ENCODE data around the gene HOXD12. TPM values are rescaled to one million over a fixed set of nuclear protein-coding genes. Genes with fewer than 3 reads are reported as not detected.

The HOXD12 gene
- total RNA-seq, 1 experiment from 2014 or later: 0.27 TPM

DNA sequence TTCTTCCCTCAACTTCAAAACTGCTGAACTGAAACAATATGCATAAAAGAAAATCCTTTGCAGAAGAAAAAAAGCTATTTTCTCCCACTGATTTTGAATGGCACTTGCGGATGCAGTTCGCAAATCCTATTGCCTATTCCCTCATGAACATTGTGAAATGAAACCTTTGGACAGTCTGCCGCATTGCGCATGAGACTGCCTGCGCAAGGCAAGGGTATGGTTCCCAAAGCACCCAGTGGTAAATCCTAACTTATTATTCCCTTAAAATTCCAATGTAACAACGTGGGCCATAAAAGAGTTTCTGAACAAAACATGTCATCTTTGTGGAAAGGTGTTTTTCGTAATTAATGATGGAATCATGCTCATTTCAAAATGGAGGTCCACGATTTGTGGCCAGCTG lies 38.3 kb downstream of the HOXD12 start:
- Histone ChIP-seq H3K27me3 (ENCODE audit: insufficient read depth, low read length) (no peaks in the 10 kb centered on the region), H3K4me2 (ENCODE audit: low read length) (no peak overlapping the region), H3K9me2 (ENCODE audit: insufficient read depth) (no peaks in the 10 kb centered on the region), H3K36me3 (ENCODE audit: control insufficient read depth in 1 of 2, insufficient read depth in 2 of 2, low read length in 2 of 2) (no peaks in the 10 kb centered on the region), H3K79me2 (ENCODE audit: insufficient read depth, low read length) (no peaks in the 10 kb centered on the region), H2AFZ (ENCODE audit: low read depth, low read length, poor library complexity, severe bottlenecking) (no peak overlapping the region), H3K9ac (ENCODE audit: low read length) (no peak overlapping the region), H3K4me1 (ENCODE audit: control insufficient read depth in 1 of 2, insufficient read depth in 2 of 2, low read length in 2 of 2) (peaks cover 5 to 22% of the 10 kb centered on the region in 2 experiments; a peak in 3 of 4 replicates), H3K9me3 (ENCODE audit: control insufficient read depth in 1 of 2, insufficient read depth in 1 of 2, low read depth in 1 of 2, low read length in 2 of 2) (no peaks in the 10 kb centered on the region), H3K4me3 (replicated peaks in 1 of 2; ENCODE audit: low read depth in 1 of 2, low read length in 2 of 2) (no peak overlapping the region), H4K20me1 (ENCODE audit: insufficient read depth) (no peaks in the 10 kb centered on the region), H3K27ac (ENCODE audit: low read depth, low read length) (no peak overlapping the region)
- no TSS peak for BruUV-seq (replicated peaks)
- CTCF ChIA-PET: interaction anchor here (1.1 to 1.4 kb wide), 3 partner anchors 11 to 515 kb away, joined by 4 read pairs; no protein-coding TSS in a partner anchor
- ATAC-seq (no peak), DNase-seq (ENCODE audit: low read depth, low spot score) (no peak)
- RAD21 ChIA-PET (ENCODE audit: low non-redundant PET in 1 of 2, low total read pairs in 2 of 2, uncharacterized antibody in 2 of 2, unreplicated experiment in 2 of 2): interaction anchor here (1.3 kb wide), 2 partner anchors 317 kb away, joined by 3 read pairs; no protein-coding TSS in a partner anchor
- intact Hi-C loops (cut with micrococcal nuclease): no loop called here
- TF ChIP-seq CEBPB (IDR thresholded peaks at IDR 0.05; ENCODE audit: low read depth): no peak
- TF ChIP-seq, protein P1, sequence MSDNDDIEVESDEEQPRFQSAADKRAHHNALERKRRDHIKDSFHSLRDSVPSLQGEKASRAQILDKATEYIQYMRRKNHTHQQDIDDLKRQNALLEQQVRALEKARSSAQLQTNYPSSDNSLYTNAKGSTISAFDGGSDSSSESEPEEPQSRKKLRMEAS (IDR thresholded peaks at IDR 0.05): no peak
- TF ChIP-seq SIN3A (IDR thresholded peaks at IDR 0.05; ENCODE audit: low read depth): no peak
- no peak for TF ChIP-seq EZH2phosphoT487 (IDR thresholded peaks at IDR 0.05; ENCODE audit: borderline replicate concordance)
- TF ChIP-seq EGR1 (IDR thresholded peaks at IDR 0.05; ENCODE audit: low read depth): no peak
- no peak for TF ChIP-seq SRF (IDR thresholded peaks at IDR 0.05; ENCODE audit: low read depth)
- TF ChIP-seq ELF1 (IDR thresholded peaks at IDR 0.05; ENCODE audit: borderline replicate concordance, low read depth): no peak
- TF ChIP-seq JUND (IDR thresholded peaks at IDR 0.05): no peak
- TF ChIP-seq, protein P2, sequence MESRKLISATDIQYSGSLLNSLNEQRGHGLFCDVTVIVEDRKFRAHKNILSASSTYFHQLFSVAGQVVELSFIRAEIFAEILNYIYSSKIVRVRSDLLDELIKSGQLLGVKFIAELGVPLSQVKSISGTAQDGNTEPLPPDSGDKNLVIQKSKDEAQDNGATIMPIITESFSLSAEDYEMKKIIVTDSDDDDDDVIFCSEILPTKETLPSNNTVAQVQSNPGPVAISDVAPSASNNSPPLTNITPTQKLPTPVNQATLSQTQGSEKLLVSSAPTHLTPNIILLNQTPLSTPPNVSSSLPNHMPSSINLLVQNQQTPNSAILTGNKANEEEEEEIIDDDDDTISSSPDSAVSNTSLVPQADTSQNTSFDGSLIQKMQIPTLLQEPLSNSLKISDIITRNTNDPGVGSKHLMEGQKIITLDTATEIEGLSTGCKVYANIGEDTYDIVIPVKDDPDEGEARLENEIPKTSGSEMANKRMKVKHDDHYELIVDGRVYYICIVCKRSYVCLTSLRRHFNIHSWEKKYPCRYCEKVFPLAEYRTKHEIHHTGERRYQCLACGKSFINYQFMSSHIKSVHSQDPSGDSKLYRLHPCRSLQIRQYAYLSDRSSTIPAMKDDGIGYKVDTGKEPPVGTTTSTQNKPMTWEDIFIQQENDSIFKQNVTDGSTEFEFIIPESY (IDR thresholded peaks at IDR 0.05; ENCODE audit: extremely low read depth, insufficient replicate concordance, low read length): no peak
- no peak for TF ChIP-seq RAD21 (IDR thresholded peaks at IDR 0.05; ENCODE audit: low read depth)
- TF ChIP-seq FOSL1 (IDR thresholded peaks at IDR 0.05; ENCODE audit: low read depth): no peak
- TF ChIP-seq, protein P3, sequence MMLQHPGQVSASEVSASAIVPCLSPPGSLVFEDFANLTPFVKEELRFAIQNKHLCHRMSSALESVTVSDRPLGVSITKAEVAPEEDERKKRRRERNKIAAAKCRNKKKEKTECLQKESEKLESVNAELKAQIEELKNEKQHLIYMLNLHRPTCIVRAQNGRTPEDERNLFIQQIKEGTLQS (IDR thresholded peaks at IDR 0.05): no peak
- TF ChIP-seq CBX3 (IDR thresholded peaks at IDR 0.05; ENCODE audit: low read depth): no peak
- TF ChIP-seq ZFX (IDR thresholded peaks at IDR 0.05): no peak
- no peak for TF ChIP-seq TCF7L2 (IDR thresholded peaks at IDR 0.05; ENCODE audit: borderline replicate concordance, extremely low read depth, insufficient read depth, insufficient read length)
- no peak for TF ChIP-seq EZH2 (IDR thresholded peaks at IDR 0.05)
- POLR2A ChIA-PET: no interaction called here

Measured in HCT116 (cell line).